ENCODE results near the gene PTRH1.
"Not testable (repeated sequence)": the region's sequence is repeated elsewhere in the genome, so short reads cannot be mapped to it uniquely, and the experiment has no call there.

The PTRH1 gene, protein sequence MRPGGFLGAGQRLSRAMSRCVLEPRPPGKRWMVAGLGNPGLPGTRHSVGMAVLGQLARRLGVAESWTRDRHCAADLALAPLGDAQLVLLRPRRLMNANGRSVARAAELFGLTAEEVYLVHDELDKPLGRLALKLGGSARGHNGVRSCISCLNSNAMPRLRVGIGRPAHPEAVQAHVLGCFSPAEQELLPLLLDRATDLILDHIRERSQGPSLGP

DNA sequence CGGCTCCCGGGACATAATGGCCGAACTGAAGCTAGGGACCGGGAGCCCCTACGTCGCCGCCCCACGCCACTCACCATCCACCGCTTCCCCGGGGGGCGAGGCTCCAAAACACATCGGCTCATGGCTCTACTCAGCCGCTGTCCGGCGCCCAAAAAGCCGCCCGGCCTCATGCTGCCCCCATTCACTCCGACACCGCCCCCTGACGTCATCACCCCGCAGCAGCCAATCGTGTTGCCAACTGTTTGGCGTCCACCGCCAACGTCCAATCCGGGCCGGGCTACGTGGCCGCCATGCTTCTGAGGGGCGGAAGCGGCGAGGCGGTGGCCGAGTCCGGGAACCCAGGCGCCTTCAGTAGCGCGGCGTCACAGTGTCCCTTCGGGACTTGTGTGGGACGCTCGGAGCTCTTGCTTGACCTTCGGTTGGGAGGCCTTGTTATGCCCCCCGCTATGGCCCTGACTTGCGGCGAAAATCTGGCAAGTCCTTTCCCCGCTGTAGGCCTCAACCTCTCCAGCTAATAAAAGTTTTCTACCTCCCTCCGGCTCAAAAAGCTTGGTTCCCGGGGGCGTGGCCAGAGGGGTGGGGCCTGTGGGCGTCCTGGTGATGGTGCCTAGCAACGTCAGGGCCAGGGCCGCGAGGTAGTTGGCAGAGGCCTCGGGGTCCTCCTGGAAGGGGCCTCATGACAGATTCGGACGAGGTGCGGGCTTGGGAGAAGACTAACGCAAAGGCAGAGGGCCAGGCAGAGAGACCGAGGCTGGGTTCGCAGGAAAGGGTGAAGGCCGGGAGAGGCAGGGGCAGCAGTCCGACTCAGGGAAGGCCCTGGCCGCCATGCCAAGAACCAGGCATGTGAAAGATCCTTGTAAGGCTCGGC is at the start of gene PTRH1, which contains the start of gene TTC16:
TSS of gene PTRH1 (minus strand) at position 194 of the 868 bp plus-strand sequence. CDS start at position 170, 24 bp downstream.
TSS of gene TTC16 (plus strand) at position 610 of the 868 bp plus-strand sequence. CDS start at position 677, 67 bp downstream.
- in situ Hi-C loops (cut with MboI; ENCODE audit: low sequenced_read_pairs) = no loop called here

DNA sequence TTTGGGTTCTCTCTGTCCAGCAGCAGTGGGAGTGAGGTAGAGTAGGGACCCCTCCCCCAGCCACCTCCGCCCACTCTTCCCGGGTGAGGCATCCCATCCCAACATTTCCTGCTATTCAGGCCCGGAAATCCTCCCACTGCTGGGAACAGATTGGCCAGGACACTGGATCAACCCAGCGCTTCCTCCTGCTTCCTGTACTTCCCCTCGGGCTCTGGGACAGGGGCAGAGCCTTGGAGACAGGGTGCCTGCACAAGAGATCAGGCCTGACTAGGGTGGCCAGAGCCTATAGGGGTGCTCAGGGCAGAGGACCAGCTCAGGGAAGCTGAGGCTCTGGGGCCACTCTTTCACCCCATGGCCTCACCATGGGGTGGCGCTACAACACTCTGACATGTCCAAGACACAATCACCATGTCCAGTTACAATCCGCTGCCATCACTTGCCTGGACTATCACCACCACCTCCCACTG is 48.5 kb upstream of the PTRH1 start:
- in situ Hi-C loops (cut with MboI; ENCODE audit: low sequenced_read_pairs) = no loop called here

DNA sequence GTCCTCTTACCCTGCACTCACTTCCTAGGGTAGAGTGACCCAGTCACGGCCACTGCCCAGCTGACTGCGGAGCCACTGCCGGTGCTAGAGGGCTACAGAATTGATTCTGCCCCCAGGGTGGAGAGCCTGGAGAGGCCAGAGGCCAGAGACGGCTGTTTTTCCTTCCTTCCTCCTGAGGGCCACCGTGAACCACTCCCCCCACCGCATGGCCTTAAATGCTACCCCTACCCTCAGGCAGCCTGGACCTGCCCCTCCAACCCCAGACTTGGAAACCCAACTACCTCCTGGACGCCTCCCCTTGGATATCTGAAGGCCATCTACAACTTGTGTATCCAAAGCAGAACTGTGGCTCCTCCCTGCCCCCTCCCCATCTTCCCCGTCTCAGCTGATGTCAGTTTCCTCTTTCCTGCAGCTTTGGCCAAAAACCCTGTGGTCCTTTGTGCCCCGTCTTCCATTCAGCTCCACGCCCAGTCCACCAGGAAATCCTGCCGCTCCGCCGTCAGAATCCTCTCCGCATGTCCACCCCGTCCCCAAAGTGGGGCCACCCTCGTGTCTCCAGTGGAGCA is 46.7 kb upstream of the PTRH1 start:
- in situ Hi-C loops (cut with MboI; ENCODE audit: low sequenced_read_pairs) = no loop called here

DNA sequence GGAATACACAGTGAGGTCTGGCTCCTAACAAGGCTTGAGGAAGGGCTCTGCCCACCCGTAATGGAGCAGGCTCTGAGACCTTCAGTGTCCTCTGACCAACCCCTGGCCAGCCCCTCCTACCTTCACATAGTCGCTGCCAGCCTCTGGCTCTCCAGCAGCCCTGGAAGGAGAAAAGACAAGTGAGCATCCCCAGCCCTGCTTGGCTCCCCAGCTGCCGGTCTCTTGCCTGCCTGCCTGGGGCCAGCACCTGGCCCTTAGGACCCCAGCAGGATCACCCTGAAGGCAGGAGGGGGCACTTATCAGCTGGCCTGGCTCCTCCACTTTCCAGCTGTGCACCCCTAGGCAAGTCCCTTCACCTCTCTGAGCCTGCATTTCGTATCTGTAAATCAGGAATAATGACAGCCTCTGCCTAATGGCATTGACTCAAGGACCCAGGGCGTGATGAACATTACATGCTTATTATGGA is 46.1 kb upstream of the PTRH1 start:
- in situ Hi-C loops (cut with MboI; ENCODE audit: low sequenced_read_pairs) = no loop called here

DNA sequence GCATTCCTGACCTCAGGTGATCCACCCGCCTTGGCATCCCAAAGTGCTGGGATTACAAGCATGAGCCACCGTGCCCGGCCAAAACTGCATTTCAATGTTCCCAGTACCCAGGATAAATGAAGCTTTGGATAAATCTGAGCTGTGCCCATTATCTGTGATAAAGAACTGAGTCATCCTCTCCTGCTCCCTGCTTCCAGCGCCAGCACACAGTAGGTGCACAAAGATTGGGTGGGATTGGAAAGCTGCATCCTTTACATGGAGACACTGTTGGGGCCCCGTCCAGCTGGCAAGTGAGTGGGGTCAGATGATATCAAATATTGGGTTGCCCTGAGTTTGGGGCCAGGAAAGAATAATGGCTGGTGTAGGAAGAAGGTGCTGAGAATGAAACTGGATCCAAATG is 45.6 kb upstream of the PTRH1 start:
- in situ Hi-C loops (cut with MboI; ENCODE audit: low sequenced_read_pairs) = no loop called here

DNA sequence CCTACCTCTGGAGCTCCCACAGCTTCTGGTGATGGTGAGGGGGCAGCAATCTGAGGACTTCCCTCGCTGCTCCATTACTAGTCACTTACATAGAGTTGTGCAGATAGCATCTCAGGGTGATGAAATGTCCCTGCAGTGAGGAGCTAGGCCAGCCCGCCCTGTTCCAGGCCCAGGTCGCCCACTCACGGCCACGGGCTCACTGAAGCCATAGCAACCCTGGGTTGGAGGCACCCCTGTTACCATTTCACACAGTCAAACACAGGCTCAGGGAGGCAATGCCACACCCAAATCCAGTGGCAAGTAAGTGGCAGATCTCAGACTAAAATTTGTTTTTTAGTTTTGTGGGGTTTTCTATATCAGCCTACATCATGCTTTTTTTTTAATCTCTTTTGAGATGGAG is 43.4 kb upstream of the PTRH1 start:
- in situ Hi-C loops (cut with MboI; ENCODE audit: low sequenced_read_pairs) = no loop called here

DNA sequence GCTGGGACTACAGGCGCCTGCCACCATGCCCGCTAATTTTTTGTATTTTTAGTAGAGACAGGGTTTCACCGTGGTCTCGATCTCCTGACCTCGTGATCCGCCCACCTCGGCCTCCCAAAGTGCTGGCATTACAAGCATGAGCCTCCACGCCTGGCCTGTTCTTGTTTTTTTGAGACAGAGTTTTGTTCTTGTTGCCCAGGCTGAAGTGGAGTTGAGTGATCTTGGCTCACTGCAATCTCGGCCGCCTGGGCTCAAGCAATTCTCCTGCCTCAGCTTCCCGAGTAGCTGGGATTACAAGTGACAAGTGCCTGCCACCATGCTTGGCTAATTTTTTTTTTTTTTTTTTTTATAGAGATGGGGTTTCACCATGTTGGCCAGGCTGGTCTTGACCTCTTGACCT is 41.3 kb upstream of the PTRH1 start:
- in situ Hi-C loops (cut with MboI; ENCODE audit: low sequenced_read_pairs) = not testable (repeated sequence)

DNA sequence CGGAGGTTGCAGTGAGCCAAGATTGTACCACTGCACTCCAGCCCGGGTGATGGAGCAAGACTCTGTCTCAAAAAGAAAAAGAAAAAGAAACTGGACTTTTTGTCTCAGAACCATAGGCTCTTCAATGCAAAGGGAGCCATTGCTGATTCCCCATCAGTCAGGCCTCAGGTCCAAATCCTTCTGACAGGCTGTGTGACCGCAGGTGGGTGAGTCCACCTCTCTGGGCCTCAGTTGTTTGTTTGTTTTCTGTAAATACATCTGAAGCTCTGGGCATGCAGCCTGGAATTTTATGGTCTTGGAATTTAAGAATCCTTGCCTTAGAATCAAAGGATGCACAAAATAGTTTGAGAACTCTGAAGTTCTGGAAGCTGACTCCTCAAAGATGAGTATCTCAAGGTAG is 40.8 kb upstream of the PTRH1 start:
- in situ Hi-C loops (cut with MboI; ENCODE audit: low sequenced_read_pairs) = no loop called here

DNA sequence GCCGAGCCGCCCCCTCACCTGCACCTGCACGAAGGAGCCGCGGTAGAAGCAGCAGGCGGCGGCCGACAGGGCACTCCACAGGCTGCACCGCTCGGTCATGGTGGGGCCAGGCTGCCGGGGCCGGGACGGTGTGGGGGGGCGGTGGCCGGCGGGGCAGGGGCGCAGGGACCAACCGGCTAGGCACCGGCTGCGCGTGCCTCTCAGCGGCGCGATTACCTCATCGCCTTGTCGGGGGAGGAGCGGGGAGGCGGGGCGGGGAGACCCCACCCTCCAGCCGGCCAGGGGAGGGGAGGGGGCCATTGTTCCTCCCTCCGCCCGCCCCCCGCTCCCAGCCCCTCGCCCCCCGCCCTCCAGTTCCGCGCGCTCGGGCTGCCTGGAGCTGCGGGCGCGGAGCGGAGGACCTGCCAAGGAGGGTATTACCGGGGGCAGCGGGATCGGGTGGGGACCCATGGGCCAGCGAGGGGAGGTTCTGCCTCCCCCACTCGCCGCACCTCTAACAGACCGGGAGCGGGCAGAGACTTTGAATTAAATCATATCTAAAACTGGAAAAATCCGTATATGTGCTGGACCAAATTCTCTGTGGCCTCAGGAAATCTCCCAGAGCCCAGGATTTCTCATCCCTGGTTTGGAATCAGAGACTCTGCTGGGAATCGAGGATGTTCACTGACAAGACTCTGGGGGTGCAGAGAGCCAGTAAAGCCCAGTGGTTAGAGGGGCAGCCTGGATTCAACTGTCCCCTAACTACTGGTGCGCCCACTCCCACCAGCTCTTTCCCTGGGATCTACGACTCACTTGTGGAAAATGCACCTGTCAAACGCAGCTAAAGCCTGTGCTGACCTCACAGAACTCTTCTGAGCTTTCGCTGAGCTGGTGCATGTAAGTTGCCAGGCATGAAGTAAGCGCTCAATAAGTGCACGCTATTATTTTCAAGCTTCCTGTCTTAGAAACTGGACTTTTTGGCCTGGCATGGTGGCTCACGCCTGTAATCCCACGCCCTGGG is 39.9 kb upstream of the PTRH1 start:
- in situ Hi-C loops (cut with MboI; ENCODE audit: low sequenced_read_pairs) = no loop called here

DNA sequence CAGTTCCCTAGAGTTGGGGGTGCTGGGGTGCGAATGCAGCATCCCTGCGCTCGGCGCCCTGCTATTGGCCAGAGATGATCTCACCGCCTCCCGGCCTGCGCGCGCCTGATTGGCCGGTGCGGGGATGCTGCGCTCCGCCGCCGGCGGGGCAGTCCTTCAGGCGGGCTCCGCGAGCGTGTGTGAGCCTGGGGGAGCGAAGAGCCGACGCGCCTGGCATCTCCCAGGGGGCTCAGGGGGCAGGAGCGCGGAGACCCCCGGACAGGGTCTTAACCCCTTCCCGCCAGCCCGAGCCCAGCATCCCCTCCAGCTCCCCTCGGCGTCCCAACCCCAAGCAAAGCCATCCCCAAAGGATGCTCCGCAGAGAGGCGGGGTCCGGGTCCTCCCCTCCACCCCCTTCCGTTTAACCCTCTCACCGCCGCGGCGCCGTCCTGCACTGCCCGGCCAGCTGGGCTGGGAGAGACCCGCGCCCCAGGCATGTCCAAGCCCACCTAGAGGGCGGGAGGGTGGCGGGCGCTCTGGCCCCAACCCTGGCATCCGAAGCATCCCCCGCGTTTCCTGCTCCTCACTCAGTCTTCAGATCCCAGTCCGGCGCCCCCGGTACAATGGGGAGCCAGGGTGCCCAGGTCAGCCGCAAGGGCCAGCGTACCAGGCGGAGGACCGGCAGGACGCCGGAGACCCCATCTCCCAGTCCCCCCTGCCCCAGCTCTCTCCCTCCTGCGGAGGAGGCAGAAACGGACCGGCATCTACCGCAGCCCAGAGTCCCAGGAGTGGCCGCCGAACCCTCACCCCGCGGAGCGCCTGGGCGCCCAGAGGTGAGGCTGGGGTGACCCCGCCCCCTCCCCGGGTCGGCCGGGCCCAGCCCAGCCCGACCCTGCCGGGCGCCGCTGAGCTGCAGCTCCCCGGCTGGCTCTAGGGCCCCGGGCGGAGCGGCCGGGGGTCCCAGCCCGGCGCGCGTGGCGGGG is 38.9 kb upstream of the PTRH1 start:
- in situ Hi-C loops (cut with MboI; ENCODE audit: low sequenced_read_pairs) = no loop called here

DNA sequence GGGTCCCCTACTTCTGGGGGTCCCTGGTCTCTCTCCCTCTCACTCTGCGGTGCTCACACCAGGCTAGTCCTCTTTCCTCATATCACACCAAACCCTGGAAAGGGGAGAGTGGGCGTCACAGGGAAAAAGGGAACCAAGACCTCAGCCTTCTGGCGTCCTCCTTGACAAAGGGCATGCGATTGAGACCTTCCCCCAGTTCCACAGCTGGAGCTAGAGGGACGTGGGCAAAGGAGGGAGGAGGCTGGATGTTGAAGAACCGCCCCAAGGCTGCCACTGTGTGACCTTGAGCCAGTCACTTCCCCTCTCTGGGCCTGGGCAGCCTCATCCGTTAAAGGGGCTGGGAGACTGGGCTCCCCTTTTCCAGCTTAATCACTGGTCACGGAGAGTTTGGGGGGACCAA is 38.2 kb upstream of the PTRH1 start:
- in situ Hi-C loops (cut with MboI; ENCODE audit: low sequenced_read_pairs) = no loop called here

DNA sequence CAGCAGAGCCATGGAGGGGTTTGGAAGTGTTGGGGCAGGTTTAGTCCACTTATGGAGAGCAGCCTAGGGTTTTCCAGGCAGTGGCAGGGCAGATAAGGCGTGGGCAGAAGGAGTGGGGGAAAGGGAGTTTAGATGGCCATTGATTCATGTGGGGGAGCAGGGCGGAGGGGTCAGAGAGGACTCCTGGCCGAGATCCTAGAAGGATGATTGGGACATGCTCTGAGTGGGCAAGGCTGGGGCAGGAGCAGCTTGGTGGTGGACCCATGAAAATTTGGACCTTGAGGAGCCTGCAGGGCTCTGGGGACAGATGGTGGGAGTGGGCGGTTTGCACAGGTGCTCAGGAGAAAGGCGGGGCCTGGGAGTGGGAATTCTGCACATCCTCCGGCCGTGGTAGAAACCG is 37.7 kb upstream of the PTRH1 start:
- in situ Hi-C loops (cut with MboI; ENCODE audit: low sequenced_read_pairs) = no loop called here

DNA sequence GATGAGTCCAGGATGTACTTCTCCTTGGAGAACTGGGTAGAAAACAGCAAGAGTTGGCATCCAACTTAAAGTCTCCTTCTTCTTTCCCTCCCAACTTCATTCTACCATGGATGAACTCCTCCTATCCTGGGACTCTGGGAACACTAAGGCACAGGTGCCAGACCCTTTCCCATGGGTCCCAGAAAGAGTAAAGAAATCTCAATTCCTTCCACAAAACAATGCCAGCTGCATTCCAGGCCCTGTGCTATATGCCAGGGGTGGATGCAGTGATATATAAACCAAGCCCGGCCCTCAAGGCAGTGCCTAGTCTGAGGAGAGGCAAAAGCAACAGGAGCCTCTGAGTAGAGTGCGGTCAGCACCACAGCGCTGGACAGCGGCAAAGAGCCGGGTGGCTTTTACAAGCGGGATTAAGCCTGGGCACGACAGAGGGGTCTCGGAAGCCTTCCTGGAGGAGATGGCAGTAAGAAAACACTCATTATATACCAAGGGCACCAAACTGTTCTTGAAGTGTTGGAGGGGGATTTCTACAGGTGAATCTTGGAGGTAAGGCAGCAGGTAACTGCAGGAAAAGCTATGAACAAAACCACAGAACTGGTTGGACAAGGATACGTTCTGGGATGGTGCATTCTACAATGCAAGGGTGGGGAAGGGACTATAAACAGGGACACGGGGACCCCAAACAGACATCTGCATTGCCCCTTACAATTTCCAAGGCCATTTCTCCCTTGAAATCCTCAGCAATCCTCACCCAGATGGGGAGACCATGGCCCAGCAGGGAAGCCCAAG is 36.0 kb upstream of the PTRH1 start:
- in situ Hi-C loops (cut with MboI; ENCODE audit: low sequenced_read_pairs) = no loop called here

DNA sequence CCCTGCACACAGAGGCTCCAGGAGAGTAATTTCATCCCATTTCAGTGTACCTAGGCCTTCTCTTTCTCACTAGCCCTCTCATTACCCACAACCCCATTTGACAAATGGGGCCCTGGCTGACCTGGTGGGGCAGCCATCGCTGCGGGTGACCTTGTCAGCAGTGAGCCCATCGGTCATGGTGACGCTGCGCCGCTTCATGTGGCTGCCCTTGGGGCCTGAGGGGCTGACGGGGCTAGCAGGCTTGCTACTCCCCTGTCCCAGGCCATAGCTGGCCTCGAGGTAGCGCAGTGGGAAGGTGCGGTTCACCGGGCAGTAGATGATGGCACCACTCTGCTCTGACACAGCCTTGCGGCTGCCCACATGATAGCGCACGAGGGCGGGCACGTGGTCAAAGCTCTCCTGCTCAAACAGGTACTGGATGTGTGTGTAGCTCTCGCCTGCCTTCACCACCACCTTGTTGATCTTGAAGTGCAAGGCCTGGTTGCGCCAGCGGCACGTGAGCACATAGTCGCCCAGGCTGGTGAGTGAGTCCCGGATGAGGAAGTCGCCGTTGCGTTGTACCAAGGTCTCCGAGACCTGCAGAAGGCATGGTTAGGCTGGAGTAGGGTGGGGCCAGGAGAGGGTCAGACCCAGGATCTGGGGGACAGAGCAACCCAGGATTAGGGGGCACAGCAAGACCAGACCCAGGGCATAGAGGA is 33.8 kb upstream of the PTRH1 start:
- in situ Hi-C loops (cut with MboI; ENCODE audit: low sequenced_read_pairs) = no loop called here

DNA sequence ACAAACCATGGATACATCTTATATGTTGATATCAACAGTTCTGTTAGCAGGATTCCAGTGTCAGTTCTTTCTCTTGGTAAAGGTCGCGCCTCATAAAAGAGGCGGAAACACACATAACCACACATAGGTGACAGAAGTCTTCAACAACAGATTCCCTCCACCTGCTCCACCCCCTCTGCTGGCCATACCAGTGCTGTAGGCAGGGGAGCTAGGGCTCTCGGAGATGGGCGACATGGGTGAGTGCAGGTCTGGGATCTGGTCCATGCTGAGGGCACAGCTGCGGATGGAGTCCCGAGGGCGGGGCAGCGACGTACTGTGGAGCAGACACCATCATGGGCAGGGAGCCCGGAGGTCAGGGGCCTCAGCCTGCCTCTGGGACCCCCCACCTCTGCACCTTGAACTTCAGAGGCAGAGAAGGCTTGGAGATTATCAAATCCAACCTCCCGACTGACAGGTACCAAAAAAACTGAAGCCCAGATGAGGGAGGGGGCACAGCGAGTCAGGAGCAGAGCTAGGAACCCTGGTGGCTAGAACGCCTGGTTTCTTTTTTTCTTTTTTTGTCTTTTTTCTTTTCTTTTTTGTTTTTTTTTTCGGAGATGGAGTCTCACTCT is 31.6 kb upstream of the PTRH1 start:
- in situ Hi-C loops (cut with MboI; ENCODE audit: low sequenced_read_pairs) = no loop called here

DNA sequence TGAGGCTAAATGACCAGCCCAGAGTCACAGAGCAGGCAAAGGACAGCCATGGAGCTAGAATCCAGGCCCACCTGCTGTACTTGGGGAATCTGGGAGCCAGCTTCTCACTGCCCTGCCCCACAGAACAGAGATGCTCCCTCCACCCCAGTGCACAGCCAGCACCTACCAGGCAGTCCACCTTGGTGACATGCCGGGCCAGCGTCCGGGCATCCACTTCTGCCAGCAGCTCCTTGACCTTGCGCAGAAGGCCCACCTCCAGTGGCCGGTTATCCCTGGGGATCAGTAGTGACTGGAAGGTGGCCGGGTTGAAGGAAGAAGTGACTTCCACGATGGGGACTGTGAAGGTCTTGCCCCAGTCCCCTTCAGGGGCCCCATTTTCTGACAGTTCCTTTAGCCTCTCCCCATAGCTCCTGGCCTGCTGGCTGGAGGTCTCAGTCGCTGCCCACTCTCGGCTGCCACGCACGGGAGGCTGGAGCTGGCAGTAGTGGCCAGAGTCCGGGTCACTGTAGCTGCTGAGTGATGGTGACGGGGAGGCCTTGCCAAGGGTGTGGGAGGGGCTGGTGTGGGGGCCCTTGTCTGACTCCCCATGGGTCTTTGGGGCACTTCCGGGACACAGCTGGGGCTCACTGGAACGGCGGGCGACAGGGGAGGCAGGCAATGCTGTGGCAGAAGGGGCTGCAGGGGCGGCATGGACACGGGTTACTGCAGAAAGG is 29.1 kb upstream of the PTRH1 start:
- in situ Hi-C loops (cut with MboI; ENCODE audit: low sequenced_read_pairs) = no loop called here

All from hTERT RPE-1 (cell line).